ENCODE results near the gene SIGMAR1.

Gene SIGMAR1

GRCh38 chr9:34662526-34663302 lies 25.1 kb upstream of the SIGMAR1 start, which contains the start of gene CCL27 (continued):
- TF ChIP-seq CREB5 (CRISPR knock-in tag; IDR thresholded peaks at IDR 0.05; ENCODE audit: low read depth) (no peak), ARNTL (CRISPR knock-in tag; IDR thresholded peaks at IDR 0.05; ENCODE audit: borderline replicate concordance, low read depth) (no peak)

- TF ChIP-seq ZNF70 (CRISPR knock-in tag; IDR thresholded peaks at IDR 0.05) (no peak), TCF4 (CRISPR knock-in tag; IDR thresholded peaks at IDR 0.05; ENCODE audit: borderline replicate concordance) (no peak), ESRRG (CRISPR knock-in tag; IDR thresholded peaks at IDR 0.05) (no peak), ZC3H10 (CRISPR knock-in tag; IDR thresholded peaks at IDR 0.05) (no peak), ZNF565 (CRISPR knock-in tag; conservative IDR thresholded peaks at IDR 0.05; ENCODE audit: low read depth) (no peak)
- no peak for ATAC-seq
Observed at GRCh38 chr9:34659592-34660253, 22.1 kb upstream of the SIGMAR1 start.

GRCh38 chr9:34658461-34658860 lies 20.9 kb upstream of the SIGMAR1 start:
- ATAC-seq: no peak
- no peak for TF ChIP-seq TCF4 (CRISPR knock-in tag; IDR thresholded peaks at IDR 0.05; ENCODE audit: borderline replicate concordance)
- TF ChIP-seq ARNTL (CRISPR knock-in tag; IDR thresholded peaks at IDR 0.05; ENCODE audit: borderline replicate concordance, low read depth): no peak
- no peak for TF ChIP-seq OSR1 (CRISPR knock-in tag; IDR thresholded peaks at IDR 0.05)
- no peak for TF ChIP-seq BACH2 (CRISPR knock-in tag; IDR thresholded peaks at IDR 0.05; ENCODE audit: borderline replicate concordance)
- TF ChIP-seq ZFP3 (CRISPR knock-in tag; IDR thresholded peaks at IDR 0.05): no peak
- TF ChIP-seq CREB5 (CRISPR knock-in tag; IDR thresholded peaks at IDR 0.05; ENCODE audit: low read depth): no peak
- no peak for TF ChIP-seq PPARA (CRISPR knock-in tag; IDR thresholded peaks at IDR 0.05; ENCODE audit: borderline replicate concordance)
- no peak for TF ChIP-seq CSRNP3 (CRISPR knock-in tag; IDR thresholded peaks at IDR 0.05)
- no peak for TF ChIP-seq POU6F1 (CRISPR knock-in tag; IDR thresholded peaks at IDR 0.05; ENCODE audit: borderline replicate concordance, low read depth)
- TF ChIP-seq GLIS3 (CRISPR knock-in tag; IDR thresholded peaks at IDR 0.05): no peak

- no peak for ATAC-seq
- TF ChIP-seq BACH2 (CRISPR knock-in tag; IDR thresholded peaks at IDR 0.05; ENCODE audit: borderline replicate concordance): no peak
- TF ChIP-seq PATZ1 (CRISPR knock-in tag; IDR thresholded peaks at IDR 0.05; ENCODE audit: borderline replicate concordance): no peak
- no peak for TF ChIP-seq ZNF70 (CRISPR knock-in tag; IDR thresholded peaks at IDR 0.05)
- TF ChIP-seq ZFP3 (CRISPR knock-in tag; IDR thresholded peaks at IDR 0.05): no peak
- no peak for TF ChIP-seq ZC3H10 (CRISPR knock-in tag; IDR thresholded peaks at IDR 0.05)
- no peak for TF ChIP-seq CSRNP3 (CRISPR knock-in tag; IDR thresholded peaks at IDR 0.05)
- TF ChIP-seq CSDC2 (CRISPR knock-in tag; IDR thresholded peaks at IDR 0.05): no peak
- no peak for TF ChIP-seq POU6F1 (CRISPR knock-in tag; IDR thresholded peaks at IDR 0.05; ENCODE audit: borderline replicate concordance, low read depth)
- TF ChIP-seq PPARA (CRISPR knock-in tag; IDR thresholded peaks at IDR 0.05; ENCODE audit: borderline replicate concordance): no peak
- no peak for TF ChIP-seq ESRRG (CRISPR knock-in tag; IDR thresholded peaks at IDR 0.05)
- TF ChIP-seq ZFP30 (CRISPR knock-in tag; IDR thresholded peaks at IDR 0.05): no peak
- no peak for TF ChIP-seq TOX (CRISPR knock-in tag; IDR thresholded peaks at IDR 0.05; ENCODE audit: borderline replicate concordance)
Observed at GRCh38 chr9:34656992-34657391, 19.4 kb upstream of the SIGMAR1 start.
